Measurements from ENCODE around the gene ACOT12. TPM values are rescaled to one million over a fixed set of nuclear protein-coding genes. Genes with fewer than 3 reads are reported as not detected.

ACOT12 gene
- total and polyA plus RNA-seq, 2 of the 13 experiments (the other 11 are each of a cell fraction or from before 2014, with no cell fraction given) = not detected

DNA sequence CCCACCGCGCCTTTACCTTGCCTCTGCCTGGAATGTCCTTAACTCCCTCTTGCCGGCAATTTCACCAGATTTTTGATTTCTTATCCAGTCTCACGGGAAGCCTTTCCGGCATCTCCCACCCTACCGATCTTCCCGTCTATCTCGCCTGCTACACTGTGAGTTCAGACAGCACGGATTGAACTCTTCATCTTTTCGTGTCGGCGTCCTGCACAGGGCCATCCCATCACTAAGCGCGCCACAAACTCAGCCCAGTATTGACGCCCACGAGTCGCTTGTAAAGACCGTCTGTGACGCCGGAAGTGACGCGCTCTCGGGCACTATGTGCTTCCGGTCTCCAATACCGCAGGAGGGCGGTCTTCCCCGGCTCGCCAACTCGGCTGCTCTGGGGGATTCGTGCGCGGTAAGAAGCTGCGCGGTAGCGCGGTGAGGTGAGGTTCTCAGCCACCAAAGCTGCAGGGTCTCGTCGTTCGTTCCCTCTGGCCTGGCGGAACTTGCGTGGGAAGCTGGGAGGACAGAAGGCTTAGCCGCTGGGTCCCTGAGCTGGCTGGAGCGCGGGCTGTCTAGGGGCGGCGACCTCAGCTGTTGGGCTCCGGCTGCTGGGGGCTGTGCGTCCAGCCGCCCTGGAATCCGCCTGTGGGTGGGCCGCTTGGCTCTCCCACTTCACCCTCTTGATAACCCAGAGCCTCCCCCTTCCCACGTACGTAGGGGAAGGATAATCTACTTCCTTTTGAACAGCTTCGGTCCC, 92.5 kb downstream of the ACOT12 start, which contains the start of gene ZCCHC9:
ZCCHC9 (plus strand) TSS at position 317 of the 745 bp plus-strand sequence. CDS start 3,171 bp downstream, outside the sequence.
- POLR2A ChIA-PET = interaction anchor here (0.6 to 1.9 kb wide), 11 partner anchors 9 to 84 kb away, joined by 3 to 11 read pairs (median 4); partner anchors contain the start of gene CKMT2
- H3K4me1 ChIP-seq (ENCODE audit: insufficient read depth, low read length) = peaks cover 35% of the 10 kb centered on the region
- ATAC-seq (peak; percentile 96), DNase-seq (ENCODE audit: low spot score) (peak; percentile 90), FAIRE-seq (peak; percentile 78)
- intact Hi-C loops (cut with micrococcal nuclease; ENCODE audit: unreplicated experiment) (loop anchor here (1.0 to 5.0 kb wide), 3 partner anchors 69 to 865 kb away; partner anchors contain the start of gene CKMT2), in situ Hi-C loops (cut with HindIII; ENCODE audit: extremely low pct_ligation_motif_present, low pct_unique_long_range_greater_than_20kb) (no loop called here)
- peaks cover 0 to 11% of the 10 kb centered on the region in 2 experiments; a peak in 2 of 5 replicates for H3K36me3 ChIP-seq (replicated peaks in 1 of 2; ENCODE audit: control insufficient read depth in 1 of 2, insufficient read depth in 2 of 2, low read length in 2 of 2)
- H3K4me3 ChIP-seq (replicated peaks in 1 of 3; ENCODE audit: insufficient read depth in 1 of 3, low read depth in 2 of 3, low read length in 3 of 3) = peak within 1 kb of the TSS; percentile 93 to 95 (median 94)
- H3K9ac ChIP-seq (ENCODE audit: insufficient read depth, low read depth, low read length) = peak within 1 kb of the TSS; percentile 91
- peak within 1 kb of the TSS; percentile 71 for H2AFZ ChIP-seq (ENCODE audit: low read length)
- no peaks in the 10 kb centered on the region for H3K9me3 ChIP-seq (ENCODE audit: low read length)
- no peaks in the 10 kb centered on the region for H4K20me1 ChIP-seq (ENCODE audit: insufficient read depth, low read length)
- CTCF ChIA-PET (ENCODE audit: low intra/inter-chr PET ratio, low total read pairs) = no interaction called here
- peaks cover 39% of the 10 kb centered on the region for H3K79me2 ChIP-seq (ENCODE audit: insufficient read depth, low read length)
- H3K27ac ChIP-seq (ENCODE audit: extremely low read length, insufficient read depth, low read length) = peak within 1 kb of the TSS; percentile 89
- no peaks in the 10 kb centered on the region; a peak in 1 of 5 replicates for H3K27me3 ChIP-seq (ENCODE audit: control insufficient read depth in 1 of 2, insufficient read depth in 2 of 2, low read length in 2 of 2)
- 0% methylated on average over 22 of the region's 54 CpGs for WGBS (ENCODE audit: low lambda C conversion rate)
- BruUV-seq (replicated peaks) = TSS peak; percentile 71
- peak within 1 kb of the TSS; percentile 91 for H3K4me2 ChIP-seq (ENCODE audit: low read depth, low read length)
- TF ChIP-seq ZNF136 (CRISPR knock-in tag; IDR thresholded peaks at IDR 0.05; ENCODE audit: low read depth) (0 out of 2 replicates have a peak, but pooled peaks have one; percentile 44), PHF20 (CRISPR knock-in tag; IDR thresholded peaks at IDR 0.05) (peak; percentile 97), POLR2AphosphoS5 (IDR thresholded peaks at IDR 0.05; ENCODE audit: low read depth, low read length) (peak; percentile 92), BCL6 (CRISPR knock-in tag; IDR thresholded peaks at IDR 0.05) (peak; percentile 47; the same call in 1 of the 2 replicates), ZFP82 (CRISPR knock-in tag; IDR thresholded peaks at IDR 0.05; ENCODE audit: borderline replicate concordance) (peak; percentile 82; the same call in 1 of the 2 replicates), ZFAT (CRISPR knock-in tag; conservative IDR thresholded peaks at IDR 0.05) (no peak), RBAK (CRISPR knock-in tag; IDR thresholded peaks at IDR 0.05) (no peak), NRL (CRISPR knock-in tag; IDR thresholded peaks at IDR 0.05; ENCODE audit: borderline replicate concordance) (peak; percentile 82), ZNF780A (CRISPR knock-in tag; IDR thresholded peaks at IDR 0.05) (no peak), NR2C2 (CRISPR knock-in tag; IDR thresholded peaks at IDR 0.05; ENCODE audit: borderline replicate concordance) (peak; percentile 97), BRCA1 (CRISPR knock-in tag; IDR thresholded peaks at IDR 0.05) (peak; percentile 58)
- TF ChIP-seq, protein P1, sequence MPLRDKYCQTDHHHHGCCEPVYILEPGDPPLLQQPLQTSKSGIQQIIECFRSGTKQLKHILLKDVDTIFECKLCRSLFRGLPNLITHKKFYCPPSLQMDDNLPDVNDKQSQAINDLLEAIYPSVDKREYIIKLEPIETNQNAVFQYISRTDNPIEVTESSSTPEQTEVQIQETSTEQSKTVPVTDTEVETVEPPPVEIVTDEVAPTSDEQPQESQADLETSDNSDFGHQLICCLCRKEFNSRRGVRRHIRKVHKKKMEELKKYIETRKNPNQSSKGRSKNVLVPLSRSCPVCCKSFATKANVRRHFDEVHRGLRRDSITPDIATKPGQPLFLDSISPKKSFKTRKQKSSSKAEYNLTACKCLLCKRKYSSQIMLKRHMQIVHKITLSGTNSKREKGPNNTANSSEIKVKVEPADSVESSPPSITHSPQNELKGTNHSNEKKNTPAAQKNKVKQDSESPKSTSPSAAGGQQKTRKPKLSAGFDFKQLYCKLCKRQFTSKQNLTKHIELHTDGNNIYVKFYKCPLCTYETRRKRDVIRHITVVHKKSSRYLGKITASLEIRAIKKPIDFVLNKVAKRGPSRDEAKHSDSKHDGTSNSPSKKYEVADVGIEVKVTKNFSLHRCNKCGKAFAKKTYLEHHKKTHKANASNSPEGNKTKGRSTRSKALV (CRISPR knock-in tag; IDR thresholded peaks at IDR 0.05) = peak; percentile 78
- TF ChIP-seq, protein P2, sequence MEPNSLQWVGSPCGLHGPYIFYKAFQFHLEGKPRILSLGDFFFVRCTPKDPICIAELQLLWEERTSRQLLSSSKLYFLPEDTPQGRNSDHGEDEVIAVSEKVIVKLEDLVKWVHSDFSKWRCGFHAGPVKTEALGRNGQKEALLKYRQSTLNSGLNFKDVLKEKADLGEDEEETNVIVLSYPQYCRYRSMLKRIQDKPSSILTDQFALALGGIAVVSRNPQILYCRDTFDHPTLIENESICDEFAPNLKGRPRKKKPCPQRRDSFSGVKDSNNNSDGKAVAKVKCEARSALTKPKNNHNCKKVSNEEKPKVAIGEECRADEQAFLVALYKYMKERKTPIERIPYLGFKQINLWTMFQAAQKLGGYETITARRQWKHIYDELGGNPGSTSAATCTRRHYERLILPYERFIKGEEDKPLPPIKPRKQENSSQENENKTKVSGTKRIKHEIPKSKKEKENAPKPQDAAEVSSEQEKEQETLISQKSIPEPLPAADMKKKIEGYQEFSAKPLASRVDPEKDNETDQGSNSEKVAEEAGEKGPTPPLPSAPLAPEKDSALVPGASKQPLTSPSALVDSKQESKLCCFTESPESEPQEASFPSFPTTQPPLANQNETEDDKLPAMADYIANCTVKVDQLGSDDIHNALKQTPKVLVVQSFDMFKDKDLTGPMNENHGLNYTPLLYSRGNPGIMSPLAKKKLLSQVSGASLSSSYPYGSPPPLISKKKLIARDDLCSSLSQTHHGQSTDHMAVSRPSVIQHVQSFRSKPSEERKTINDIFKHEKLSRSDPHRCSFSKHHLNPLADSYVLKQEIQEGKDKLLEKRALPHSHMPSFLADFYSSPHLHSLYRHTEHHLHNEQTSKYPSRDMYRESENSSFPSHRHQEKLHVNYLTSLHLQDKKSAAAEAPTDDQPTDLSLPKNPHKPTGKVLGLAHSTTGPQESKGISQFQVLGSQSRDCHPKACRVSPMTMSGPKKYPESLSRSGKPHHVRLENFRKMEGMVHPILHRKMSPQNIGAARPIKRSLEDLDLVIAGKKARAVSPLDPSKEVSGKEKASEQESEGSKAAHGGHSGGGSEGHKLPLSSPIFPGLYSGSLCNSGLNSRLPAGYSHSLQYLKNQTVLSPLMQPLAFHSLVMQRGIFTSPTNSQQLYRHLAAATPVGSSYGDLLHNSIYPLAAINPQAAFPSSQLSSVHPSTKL (CRISPR knock-in tag; IDR thresholded peaks at IDR 0.05) = peak; percentile 75
- TF ChIP-seq, protein P3, sequence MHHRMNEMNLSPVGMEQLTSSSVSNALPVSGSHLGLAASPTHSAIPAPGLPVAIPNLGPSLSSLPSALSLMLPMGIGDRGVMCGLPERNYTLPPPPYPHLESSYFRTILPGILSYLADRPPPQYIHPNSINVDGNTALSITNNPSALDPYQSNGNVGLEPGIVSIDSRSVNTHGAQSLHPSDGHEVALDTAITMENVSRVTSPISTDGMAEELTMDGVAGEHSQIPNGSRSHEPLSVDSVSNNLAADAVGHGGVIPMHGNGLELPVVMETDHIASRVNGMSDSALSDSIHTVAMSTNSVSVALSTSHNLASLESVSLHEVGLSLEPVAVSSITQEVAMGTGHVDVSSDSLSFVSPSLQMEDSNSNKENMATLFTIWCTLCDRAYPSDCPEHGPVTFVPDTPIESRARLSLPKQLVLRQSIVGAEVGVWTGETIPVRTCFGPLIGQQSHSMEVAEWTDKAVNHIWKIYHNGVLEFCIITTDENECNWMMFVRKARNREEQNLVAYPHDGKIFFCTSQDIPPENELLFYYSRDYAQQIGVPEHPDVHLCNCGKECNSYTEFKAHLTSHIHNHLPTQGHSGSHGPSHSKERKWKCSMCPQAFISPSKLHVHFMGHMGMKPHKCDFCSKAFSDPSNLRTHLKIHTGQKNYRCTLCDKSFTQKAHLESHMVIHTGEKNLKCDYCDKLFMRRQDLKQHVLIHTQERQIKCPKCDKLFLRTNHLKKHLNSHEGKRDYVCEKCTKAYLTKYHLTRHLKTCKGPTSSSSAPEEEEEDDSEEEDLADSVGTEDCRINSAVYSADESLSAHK (CRISPR knock-in tag; IDR thresholded peaks at IDR 0.05; ENCODE audit: borderline replicate concordance) = peak; percentile 89; the same call in 1 of the 2 replicates
- TF ChIP-seq, protein P4, sequence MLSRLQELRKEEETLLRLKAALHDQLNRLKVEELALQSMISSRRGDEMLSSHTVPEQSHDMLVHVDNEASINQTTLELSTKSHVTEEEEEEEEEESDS (CRISPR knock-in tag; IDR thresholded peaks at IDR 0.05; ENCODE audit: borderline replicate concordance) = no peak
